B cell (primary cell): ENCODE results near the gene WNK4. TPM values are rescaled to one million over a fixed set of nuclear protein-coding genes. Genes with fewer than 3 reads are reported as not detected.

Experiments
- ATAC-seq: fragments of 200-7000 bp; cut with Tn5 transposase; one replicate; pipeline ENCODE4 v1.10.0; 2021; ENCODE audit warnings: low read depth, mild to moderate bottlenecking, moderate number of reproducible peaks, moderate library complexity
- CTCF ChIA-PET: fragments of 350-600 bp; sonication (Branson Sonifier 250); formaldehyde crosslinking; loops from one replicate; lab custom pipeline; 2021; ENCODE audit warnings: antibody characterized with exemption, inconsistent platforms; lab: Charles Lee
- POLR2A ChIA-PET: fragments of 350-600 bp; sonication (Branson Sonifier 250); formaldehyde crosslinking; loops from one replicate; lab custom pipeline; 2021; ENCODE audit warnings: antibody characterized with exemption; lab: Charles Lee
- DNase-seq: peaks from one replicate; pipeline ENCODE4 v3.0.0; 2013
- H2AFZ ChIP-seq: 2 replicates; pipeline ENCODE4 v1.6.1; 2012; ENCODE audit warnings: mild to moderate bottlenecking, low read depth, low read length; ENCODE audit not compliant: insufficient read depth, poor library complexity, severe bottlenecking
- H3K27ac ChIP-seq, 2 donors: 1 replicate in 1 of 2; 2 replicates in 1 of 2; pipeline ENCODE4 v1.5.1; 2012 to 2013; ENCODE audit warnings: low read length in 2 of 2, mild to moderate bottlenecking in 2 of 2, moderate library complexity in 1 of 2
- H3K27me3 ChIP-seq, 4 experiments: fragments of 200-600 bp in 1 of 4; sonication (generic) in 1 of 4; replicated peaks in 1 of 4; 1 replicate in 2 of 4; 2 replicates in 2 of 4; pipeline versions ENCODE4 v1.6.1 to v1.7.0; 2013 to 2016; ENCODE audit warnings: low read length in 3 of 4, mild to moderate bottlenecking in 2 of 4, mixed read lengths in 1 of 4, moderate library complexity in 1 of 4; ENCODE audit not compliant: insufficient read depth in 4 of 4, control insufficient read depth in 3 of 4; ENCODE audit errors: control extremely low read depth in 1 of 4
- H3K36me3 ChIP-seq, 2 experiments: replicated peaks in 1 of 2; 1 replicate in 1 of 2; 2 replicates in 1 of 2; pipeline versions ENCODE4 v1.6.1 to v1.7.1; 2013; ENCODE audit warnings: low read length in 1 of 2; ENCODE audit not compliant: insufficient read depth in 2 of 2, control insufficient read depth in 1 of 2; ENCODE audit errors: control extremely low read depth in 1 of 2, extremely low read depth in 1 of 2
- H3K4me1 ChIP-seq, 2 donors: fragments of 200-600 bp in 1 of 2; sonication (generic) in 1 of 2; 1 replicate in 1 of 2; 2 replicates in 1 of 2; pipeline versions ENCODE4 v1.5.1 to v1.6.1; 2013 to 2017; ENCODE audit warnings: low read length in 2 of 2; ENCODE audit not compliant: control insufficient read depth in 2 of 2, insufficient read depth in 2 of 2
- H3K4me2 ChIP-seq: replicated peaks from 2 replicates; pipeline ENCODE3; 2012; ENCODE audit warnings: mild to moderate bottlenecking, low read depth, low read length; ENCODE audit not compliant: poor library complexity, severe bottlenecking
- H3K4me3 ChIP-seq, 5 experiments: fragments of 200-600 bp in 1 of 5; sonication (generic) in 1 of 5; 1 replicate in 3 of 5; 2 replicates in 2 of 5; pipeline versions ENCODE4 v1.5.1 to v1.7.0; 2011 to 2016; ENCODE audit warnings: low read length in 4 of 5, mild to moderate bottlenecking in 4 of 5, low read depth in 2 of 5, control low read depth in 1 of 5, moderate library complexity in 1 of 5; ENCODE audit not compliant: insufficient read depth in 1 of 5; ENCODE audit errors: control extremely low read depth in 1 of 5, extremely low read depth in 1 of 5
- H3K79me2 ChIP-seq: fragments of 200-600 bp; sonication (generic); one replicate; pipeline ENCODE4 v1.6.0; 2016; ENCODE audit warnings: low read length; ENCODE audit not compliant: control insufficient read depth, insufficient read depth
- H3K9ac ChIP-seq: fragments of 200-600 bp; sonication (generic); 2 replicates; pipeline ENCODE4 v1.6.1; 2017; ENCODE audit warnings: mild to moderate bottlenecking, low read length, moderate library complexity
- H3K9me3 ChIP-seq, 3 donors: one replicate each; pipeline versions ENCODE4 v1.6.1 to v1.7.1; 2013; ENCODE audit warnings: low read length in 2 of 3; ENCODE audit not compliant: control insufficient read depth in 2 of 3, insufficient read depth in 1 of 3; ENCODE audit errors: control extremely low read depth in 1 of 3
- H4K20me1 ChIP-seq: 2 replicates; pipeline ENCODE4 v1.6.0; 2012; ENCODE audit warnings: mild to moderate bottlenecking, low read length; ENCODE audit not compliant: insufficient read depth, control insufficient read depth, poor library complexity, severe bottlenecking
- H3K27ac Mint-ChIP-seq: one replicate; pipeline ENCODE4 v1.8.0; 2021; ENCODE audit warnings: mixed read lengths
- H3K27me3 Mint-ChIP-seq: one replicate; pipeline ENCODE4 v1.8.0; 2021; ENCODE audit warnings: mixed read lengths
- H3K4me1 Mint-ChIP-seq: one replicate; pipeline ENCODE4 v1.8.0; 2021; ENCODE audit warnings: mixed read lengths
- H3K4me3 Mint-ChIP-seq: one replicate; pipeline ENCODE4 v1.8.0; 2021; ENCODE audit warnings: mixed read lengths
- H3K9me3 Mint-ChIP-seq: one replicate; pipeline ENCODE4 v1.8.0; 2022; ENCODE audit warnings: mixed read lengths; ENCODE audit not compliant: insufficient read depth
- EZH2 ChIP-seq: IDR thresholded peaks from 2 replicates; pipeline ENCODE4 v1.6.1; 2012; ENCODE audit warnings: borderline replicate concordance, low read depth, mild to moderate bottlenecking, moderate library complexity, low read length; ENCODE audit not compliant: insufficient read depth, poor library complexity, severe bottlenecking
- WGBS: methylation state at CpG from one replicate; pipeline ENCODE4 v1.1.5; 2013; ENCODE audit warnings: missing lambda C conversion rate; ENCODE audit not compliant: insufficient coverage; 5-methylcytosine and 5-hydroxymethylcytosine counted together
- intact Hi-C: fragments of 100-400 bp; cut with micrococcal nuclease; formaldehyde crosslinking; loops from one replicate; pipeline ENCODE4 v1.10.0; 2022
- polyA plus RNA-seq: library from polyadenylated mRNA; depleted of rRNA; stranded (reverse); fragments of >200 nt; gene quantifications from 2 replicates; pipeline ENCODE4 v1.2.3, GENCODE V29; 2012
- total RNA-seq, 2 donors: library from RNA; stranded (reverse); fragments of 120-200 nt in 1 of 2; gene quantifications; 1 replicate in 1 of 2; 2 replicates in 1 of 2; pipeline versions ENCODE4 v1.2.3 to v1.2.4, GENCODE V29; 2013 to 2022
- TF ChIP-seq, protein P1 (sequence below): fragments of 200-600 bp; IDR thresholded peaks from one replicate; pipeline ENCODE4 v1.8.0; 2022; ENCODE audit warnings: antibody characterized with exemption, mild to moderate bottlenecking

Gene WNK4
- total and polyA plus RNA-seq, 2 donors (not counting 1 experiment from before 2014, with no cell fraction given), result 0.03 to 0.44 TPM

DNA sequence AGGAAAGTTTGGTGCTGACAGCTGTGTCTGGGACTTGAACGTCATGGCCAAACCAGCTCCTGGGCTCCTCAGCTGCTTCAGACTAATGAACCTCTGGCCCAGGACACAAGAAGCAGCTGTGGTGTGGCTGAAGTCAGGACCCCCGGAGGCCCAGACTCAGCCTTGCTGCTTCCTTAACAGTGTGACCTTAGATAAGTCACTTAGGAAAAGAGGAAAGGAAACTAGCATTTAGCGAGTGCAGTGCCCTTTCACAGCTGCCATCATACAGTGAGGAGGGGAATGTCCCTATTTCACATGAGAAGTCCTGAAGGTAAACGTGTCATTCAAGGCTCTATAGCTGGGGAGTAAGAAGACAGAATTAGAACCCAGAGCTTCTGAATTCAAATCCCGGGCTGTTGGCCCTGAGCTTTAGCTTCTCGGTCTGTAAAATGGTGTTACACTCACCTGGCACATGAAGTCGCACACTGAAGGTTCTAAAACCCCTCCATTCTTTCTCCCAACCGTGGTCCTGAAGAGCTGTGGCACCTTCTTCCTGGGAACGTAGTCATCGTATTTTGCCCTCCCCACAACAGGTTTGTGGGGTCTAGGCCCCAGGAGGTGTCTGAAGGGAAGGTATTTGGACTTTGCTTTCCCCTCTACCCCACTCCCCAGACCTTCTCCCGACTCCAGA lies 20.3 kb upstream of the WNK4 start:
- H3K27me3 Mint-ChIP-seq, result peaks cover 48% of the 10 kb centered on the region
- peaks cover 23% of the 10 kb centered on the region for H3K4me1 Mint-ChIP-seq
- TF ChIP-seq, protein P1, sequence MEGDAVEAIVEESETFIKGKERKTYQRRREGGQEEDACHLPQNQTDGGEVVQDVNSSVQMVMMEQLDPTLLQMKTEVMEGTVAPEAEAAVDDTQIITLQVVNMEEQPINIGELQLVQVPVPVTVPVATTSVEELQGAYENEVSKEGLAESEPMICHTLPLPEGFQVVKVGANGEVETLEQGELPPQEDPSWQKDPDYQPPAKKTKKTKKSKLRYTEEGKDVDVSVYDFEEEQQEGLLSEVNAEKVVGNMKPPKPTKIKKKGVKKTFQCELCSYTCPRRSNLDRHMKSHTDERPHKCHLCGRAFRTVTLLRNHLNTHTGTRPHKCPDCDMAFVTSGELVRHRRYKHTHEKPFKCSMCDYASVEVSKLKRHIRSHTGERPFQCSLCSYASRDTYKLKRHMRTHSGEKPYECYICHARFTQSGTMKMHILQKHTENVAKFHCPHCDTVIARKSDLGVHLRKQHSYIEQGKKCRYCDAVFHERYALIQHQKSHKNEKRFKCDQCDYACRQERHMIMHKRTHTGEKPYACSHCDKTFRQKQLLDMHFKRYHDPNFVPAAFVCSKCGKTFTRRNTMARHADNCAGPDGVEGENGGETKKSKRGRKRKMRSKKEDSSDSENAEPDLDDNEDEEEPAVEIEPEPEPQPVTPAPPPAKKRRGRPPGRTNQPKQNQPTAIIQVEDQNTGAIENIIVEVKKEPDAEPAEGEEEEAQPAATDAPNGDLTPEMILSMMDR, result no peak
- TF ChIP-seq EZH2, result no peak
- ChIA-PET POLR2A (interaction anchor here (0.6 to 1.0 kb wide), 3 partner anchors 76 to 1440 kb away, joined by 3 to 6 read pairs (median 4); partner anchors contain the start of gene ATXN7L3), CTCF (interaction anchor here (1.0 to 4.8 kb wide), 10 partner anchors 8 to 871 kb away, joined by 3 to 60 read pairs (median 4); partner anchors contain the start of genes PSMC3IP and VPS25)
- Histone ChIP-seq H3K4me2 (peak overlapping the region; percentile 93), H2AFZ (no peak overlapping the region), H3K36me3 (no peaks in the 10 kb centered on the region), H3K27ac (no peak overlapping the region), H3K4me1 (peaks cover 19 to 23% of the 10 kb centered on the region in 2 donors), H4K20me1 (no peaks in the 10 kb centered on the region), H3K4me3 (no peak overlapping the region), H3K9ac (no peak overlapping the region), H3K27me3 (peaks cover 0 to 48% (median 14%) of the 10 kb centered on the region in 4 experiments), H3K9me3 (no peaks in the 10 kb centered on the region), H3K79me2 (no peaks in the 10 kb centered on the region)
- H3K9me3 Mint-ChIP-seq, result no peaks in the 10 kb centered on the region
- WGBS, result 55% methylated on average over 5 of the region's 11 CpGs
- peak overlapping the region; percentile 85 for H3K4me3 Mint-ChIP-seq
- DNase-seq (peak; percentile 76), ATAC-seq (peak; percentile 66)
- intact Hi-C loops, result no loop called here
- peak overlapping the region; percentile 37 for H3K27ac Mint-ChIP-seq
